NCI-H2029 (cell line): Measurements from ENCODE around the gene ZIK1.

Experiments used
- DNase-seq: peaks from one replicate; lab custom pipeline; 2025; lab: John Stamatoyannopoulos, UW

ZIK1 gene

GRCh38 chr19:57583521-57584416 is at the start of gene ZIK1:
Gene ZIK1 (plus strand): TSS chr19:57584145. CDS start chr19:57584357, 212 bp downstream.
- peak; percentile 6 for DNase-seq

GRCh38 chr19:57537953-57538547 is 45.9 kb upstream of the ZIK1 start:
- no peak for DNase-seq

GRCh38 chr19:57546513-57546912 is 37.4 kb upstream of the ZIK1 start:
- DNase-seq = no peak

GRCh38 chr19:57552432-57552831 is 31.5 kb upstream of the ZIK1 start:
- no peak for DNase-seq

GRCh38 chr19:57557659-57558058 is 26.3 kb upstream of the ZIK1 start:
- no peak for DNase-seq

GRCh38 chr19:57558525-57558924 is 25.4 kb upstream of the ZIK1 start:
- no peak for DNase-seq

- DNase-seq = no peak
These were observed 24.9 kb upstream of the ZIK1 start for GRCh38 chr19:57559008-57559403.

- peak; percentile 71 for DNase-seq
These were observed 24.4 kb upstream of the ZIK1 start, which contains the start of gene ZNF550 for GRCh38 chr19:57559404-57560025. Gene ZNF550 (minus strand): TSS chr19:57559863. CDS start chr19:57559682, 181 bp downstream.

GRCh38 chr19:57560049-57560491 is 23.9 kb upstream of the ZIK1 start:
- DNase-seq = no peak

- DNase-seq = no peak
These were observed 20.4 kb upstream of the ZIK1 start for GRCh38 chr19:57563547-57563946.

GRCh38 chr19:57566396-57567265 is 17.3 kb upstream of the ZIK1 start:
- DNase-seq = no peak

GRCh38 chr19:57570707-57571106 is 13.2 kb upstream of the ZIK1 start:
- DNase-seq = no peak

GRCh38 chr19:57572415-57572947 is 11.5 kb upstream of the ZIK1 start:
- no peak for DNase-seq

- no peak for DNase-seq
These were observed 7.3 kb upstream of the ZIK1 start for GRCh38 chr19:57576661-57577060.

- DNase-seq = peak; percentile 99
These were observed 5.3 kb upstream of the ZIK1 start, which contains the start of gene ZNF416 for GRCh38 chr19:57578487-57579205. Gene ZNF416 (minus strand): TSS chr19:57578911. CDS start chr19:57578704, 207 bp downstream.

- no peak for DNase-seq
These were observed 833 bp upstream of the ZIK1 start for GRCh38 chr19:57583104-57583520.

GRCh38 chr19:57587529-57587928 is 3.6 kb downstream of the ZIK1 start:
- no peak for DNase-seq

GRCh38 chr19:57599377-57599760 is 15.4 kb downstream of the ZIK1 start:
- DNase-seq = no peak

GRCh38 chr19:57599761-57600383 is 15.9 kb downstream of the ZIK1 start, which contains the start of gene ZNF530:
Gene ZNF530 (plus strand): TSS chr19:57599885. CDS start chr19:57604346, 4,461 bp downstream.
- peak; percentile 92 for DNase-seq

- DNase-seq = no peak
These were observed 23.0 kb downstream of the ZIK1 start for GRCh38 chr19:57606931-57607330.
